ENCODE results near the gene ACHE. TPM values are rescaled to one million over a fixed set of nuclear protein-coding genes. Genes with fewer than 3 reads are reported as not detected.
"Not testable (repeated sequence)": the region's sequence is repeated elsewhere in the genome, so short reads cannot be mapped to it uniquely, and the experiment has no call there.

Gene ACHE
- total and polyA plus RNA-seq, 2 donors (not counting 1 experiment from before 2014, with no cell fraction given): under 0.01 to 0.07 TPM

GRCh38 chr7:100929808-100930174 lies 34.1 kb upstream of the ACHE start:
- Histone ChIP-seq H3K79me2 (ENCODE audit: control insufficient read depth, insufficient read depth, low read length) (no peaks in the 10 kb centered on the region), H3K4me2 (ENCODE audit: extremely low read depth, insufficient read depth, low read length) (no peak overlapping the region), H3K4me1 (ENCODE audit: control insufficient read depth, extremely low read depth, insufficient read depth, low read length) (no peaks in the 10 kb centered on the region), H3K4me3 (replicated peaks in 1 of 4; ENCODE audit: control extremely low read depth in 1 of 4, insufficient read depth in 1 of 4, low read depth in 3 of 4, low read length in 4 of 4) (no peak overlapping the region), H3K27me3 (ENCODE audit: control insufficient read depth, insufficient read depth, low read length) (no peaks in the 10 kb centered on the region), H3K27ac (ENCODE audit: insufficient read depth, low read length) (no peak overlapping the region), H3K36me3 (ENCODE audit: control insufficient read depth, insufficient read depth, low read length) (no peaks in the 10 kb centered on the region), H3K9ac (ENCODE audit: insufficient read depth, low read length) (no peak overlapping the region), H4K20me1 (ENCODE audit: control insufficient read depth, extremely low read depth, insufficient read depth, low read length) (no peaks in the 10 kb centered on the region), H3K9me3 (ENCODE audit: control insufficient read depth, insufficient read depth, low read depth, low read length) (no peaks in the 10 kb centered on the region), H2AFZ (ENCODE audit: low read length) (no peak overlapping the region)
- TF ChIP-seq EZH2 (IDR thresholded peaks at IDR 0.05; ENCODE audit: low read length, missing control alignments) (no peak), CTCF (conservative IDR thresholded peaks at IDR 0.05 in 1 of 2, IDR thresholded peaks at IDR 0.05 in 1 of 2; ENCODE audit: low read depth in 1 of 2, low read length in 2 of 2) (no peak)
- no peak for DNase-seq (ENCODE audit: low read depth in 2 of 2)

- not testable (repeated sequence) for H3K4me1 ChIP-seq (ENCODE audit: control insufficient read depth, extremely low read depth, insufficient read depth, low read length); H3K36me3 ChIP-seq (ENCODE audit: control insufficient read depth, insufficient read depth, low read length); H3K9ac ChIP-seq (ENCODE audit: insufficient read depth, low read length); H3K27me3 ChIP-seq (ENCODE audit: control insufficient read depth, insufficient read depth, low read length); H3K27ac ChIP-seq (ENCODE audit: insufficient read depth, low read length); H3K79me2 ChIP-seq (ENCODE audit: control insufficient read depth, insufficient read depth, low read length); H3K4me3 ChIP-seq (replicated peaks in 1 of 4; ENCODE audit: control extremely low read depth in 1 of 4, insufficient read depth in 1 of 4, low read depth in 3 of 4, low read length in 4 of 4); H4K20me1 ChIP-seq (ENCODE audit: control insufficient read depth, extremely low read depth, insufficient read depth, low read length); H3K9me3 ChIP-seq (ENCODE audit: control insufficient read depth, insufficient read depth, low read depth, low read length); H3K4me2 ChIP-seq (ENCODE audit: extremely low read depth, insufficient read depth, low read length); DNase-seq (ENCODE audit: low read depth in 2 of 2); H2AFZ ChIP-seq (ENCODE audit: low read length)
Observed at GRCh38 chr7:100923616-100924015, 27.9 kb upstream of the ACHE start.

- DNase-seq (ENCODE audit: low read depth in 2 of 2): no peak
- Histone ChIP-seq H2AFZ (ENCODE audit: low read length) (no peak overlapping the region), H3K9me3 (ENCODE audit: control insufficient read depth, insufficient read depth, low read depth, low read length) (no peaks in the 10 kb centered on the region), H3K27me3 (ENCODE audit: control insufficient read depth, insufficient read depth, low read length) (no peaks in the 10 kb centered on the region), H3K36me3 (ENCODE audit: control insufficient read depth, insufficient read depth, low read length) (no peaks in the 10 kb centered on the region), H3K4me3 (replicated peaks in 1 of 4; ENCODE audit: control extremely low read depth in 1 of 4, insufficient read depth in 1 of 4, low read depth in 3 of 4, low read length in 4 of 4) (no peak overlapping the region), H3K79me2 (ENCODE audit: control insufficient read depth, insufficient read depth, low read length) (no peaks in the 10 kb centered on the region), H3K9ac (ENCODE audit: insufficient read depth, low read length) (no peak overlapping the region), H3K4me1 (ENCODE audit: control insufficient read depth, extremely low read depth, insufficient read depth, low read length) (no peaks in the 10 kb centered on the region), H3K27ac (ENCODE audit: insufficient read depth, low read length) (no peak overlapping the region), H4K20me1 (ENCODE audit: control insufficient read depth, extremely low read depth, insufficient read depth, low read length) (no peaks in the 10 kb centered on the region), H3K4me2 (ENCODE audit: extremely low read depth, insufficient read depth, low read length) (no peak overlapping the region)
- TF ChIP-seq EZH2 (IDR thresholded peaks at IDR 0.05; ENCODE audit: low read length, missing control alignments): no peak
- no peak for TF ChIP-seq CTCF (conservative IDR thresholded peaks at IDR 0.05 in 1 of 2, IDR thresholded peaks at IDR 0.05 in 1 of 2; ENCODE audit: low read depth in 1 of 2, low read length in 2 of 2)
Observed at GRCh38 chr7:100921039-100921438, 25.4 kb upstream of the ACHE start.

GRCh38 chr7:100919779-100920437 lies 24.2 kb upstream of the ACHE start:
- not testable (repeated sequence) for H3K4me2 ChIP-seq (ENCODE audit: extremely low read depth, insufficient read depth, low read length); H3K79me2 ChIP-seq (ENCODE audit: control insufficient read depth, insufficient read depth, low read length); H3K9me3 ChIP-seq (ENCODE audit: control insufficient read depth, insufficient read depth, low read depth, low read length); H3K27ac ChIP-seq (ENCODE audit: insufficient read depth, low read length); H3K27me3 ChIP-seq (ENCODE audit: control insufficient read depth, insufficient read depth, low read length); H4K20me1 ChIP-seq (ENCODE audit: control insufficient read depth, extremely low read depth, insufficient read depth, low read length); H2AFZ ChIP-seq (ENCODE audit: low read length); H3K4me1 ChIP-seq (ENCODE audit: control insufficient read depth, extremely low read depth, insufficient read depth, low read length); DNase-seq (ENCODE audit: low read depth in 2 of 2); H3K9ac ChIP-seq (ENCODE audit: insufficient read depth, low read length); H3K4me3 ChIP-seq (replicated peaks in 1 of 4; ENCODE audit: control extremely low read depth in 1 of 4, insufficient read depth in 1 of 4, low read depth in 3 of 4, low read length in 4 of 4); H3K36me3 ChIP-seq (ENCODE audit: control insufficient read depth, insufficient read depth, low read length)

- H3K27me3 ChIP-seq (ENCODE audit: control insufficient read depth, insufficient read depth, low read length); H2AFZ ChIP-seq (ENCODE audit: low read length); H3K4me3 ChIP-seq (replicated peaks in 1 of 4; ENCODE audit: control extremely low read depth in 1 of 4, insufficient read depth in 1 of 4, low read depth in 3 of 4, low read length in 4 of 4); DNase-seq (ENCODE audit: low read depth in 2 of 2); H3K4me2 ChIP-seq (ENCODE audit: extremely low read depth, insufficient read depth, low read length); H3K36me3 ChIP-seq (ENCODE audit: control insufficient read depth, insufficient read depth, low read length); H3K9me3 ChIP-seq (ENCODE audit: control insufficient read depth, insufficient read depth, low read depth, low read length); H3K4me1 ChIP-seq (ENCODE audit: control insufficient read depth, extremely low read depth, insufficient read depth, low read length); H3K9ac ChIP-seq (ENCODE audit: insufficient read depth, low read length); H3K27ac ChIP-seq (ENCODE audit: insufficient read depth, low read length); H4K20me1 ChIP-seq (ENCODE audit: control insufficient read depth, extremely low read depth, insufficient read depth, low read length); H3K79me2 ChIP-seq (ENCODE audit: control insufficient read depth, insufficient read depth, low read length): not testable (repeated sequence)
Observed at GRCh38 chr7:100919335-100919734, 23.6 kb upstream of the ACHE start.
